Right lobe of liver (tissue), 6 donors: ENCODE results near the gene ARNT2. TPM values are rescaled to one million over a fixed set of nuclear protein-coding genes. Genes with fewer than 3 reads are reported as not detected.

Experiments
- ATAC-seq, 4 donors: fragments of 200-7000 bp; cut with Tn5 transposase; one replicate each; pipeline ENCODE4 v1.9.1; 2020; ENCODE audit warnings: mild to moderate bottlenecking in 4 of 4, moderate library complexity in 4 of 4
- DNase-seq, 3 donors: peaks; one replicate each; pipeline ENCODE4 v3.0.0-alpha.2; 2020
- H3K27ac ChIP-seq, 3 donors: fragments of 200-600 bp; one replicate each; pipeline ENCODE4 v1.8.0; 2022
- H3K27me3 ChIP-seq, 2 donors: fragments of 200-600 bp; one replicate each; pipeline ENCODE4 v1.8.0; 2022
- H3K36me3 ChIP-seq, 4 donors: fragments of 200-600 bp; sonication (generic) in 1 of 4; one replicate each; pipeline versions ENCODE4 v1.5.1 to v1.8.0; 2017 to 2022; ENCODE audit warnings: control low read depth in 1 of 4
- H3K4me1 ChIP-seq, 4 donors: fragments of 200-600 bp; sonication (generic) in 1 of 4; one replicate each; pipeline versions ENCODE4 v1.5.1 to v1.8.0; 2017 to 2022; ENCODE audit warnings: control low read depth in 1 of 4
- H3K4me3 ChIP-seq, 3 donors: fragments of 200-600 bp; one replicate each; pipeline ENCODE4 v1.8.0; 2022
- H3K9me3 ChIP-seq, 4 donors: fragments of 200-600 bp; sonication (generic) in 1 of 4; one replicate each; pipeline versions ENCODE4 v1.5.1 to v1.8.0; 2017 to 2022; ENCODE audit warnings: control low read depth in 1 of 4
- CTCF ChIP-seq, 4 donors: fragments of 200-600 bp in 3 of 4; fragments of 450-650 bp in 1 of 4; IDR thresholded peaks; one replicate each; pipeline versions ENCODE4 v1.5.1 to v1.8.0; 2016 to 2022; ENCODE audit warnings: antibody characterized with exemption in 4 of 4, mild to moderate bottlenecking in 2 of 4
- POLR2A ChIP-seq: fragments of 450-650 bp; IDR thresholded peaks from one replicate; pipeline ENCODE4 v1.6.1; 2017; ENCODE audit warnings: antibody characterized with exemption, mild to moderate bottlenecking
- WGBS: methylation state at CpG from one replicate; pipeline ENCODE4 v1.1.6; 2018; ENCODE audit warnings: low coverage, low lambda C conversion rate; ENCODE audit not compliant: insufficient coverage; ENCODE audit errors: missing lambda C conversion rate; 5-methylcytosine and 5-hydroxymethylcytosine counted together
- intact Hi-C, 2 donors: fragments of 100-400 bp; cut with DNase I; formaldehyde crosslinking; loops; one replicate each; pipeline versions ENCODE4 v1.11.2 to v1.14.1; 2022
- total RNA-seq, 6 experiments: library from RNA; depleted of rRNA in 2 of 6; stranded (reverse); fragments of >200 nt in 2 of 6; fragmentation: NEBNext Ultra II Directional in 3 of 6; extraction: Animal tissue kit (Norgen Biotek cat#: 25700) in 3 of 6; gene quantifications; one replicate each; pipeline versions ENCODE4 v1.1.0 to v1.2.4, GENCODE V29; 2016 to 2023
- donor health status: DM: no; HTN: yes; CAD: no.
- donor health status: DM: no; HTN: no; CAD: no.
- donor health status: DM: no; HTN: no; CAD: no.
- donor health status: DM: no; HTN: yes; CAD: no.
- donor health status: DM: no; HTN: yes; CAD: no.

Gene ARNT2
- total RNA-seq, 6 experiments from 2014 or later = 0.12 to 1.3 (median 0.46) TPM

GRCh38 chr15:80565398-80565797, 161.2 kb downstream of the ARNT2 start:
- Histone ChIP-seq H3K27ac (no peak overlapping the region), H3K9me3 (no peaks in the 10 kb centered on the region), H3K27me3 (no peaks in the 10 kb centered on the region), H3K36me3 (no peaks in the 10 kb centered on the region), H3K4me1 (no peaks in the 10 kb centered on the region), H3K4me3 (no peak overlapping the region)
- intact Hi-C loops = loop anchor here (5.0 to 10.0 kb wide), 2 partner anchors 212 to 409 kb away; partner anchors contain the start of gene CEMIP (in 2 of the 2)
- TF ChIP-seq CTCF (IDR thresholded peaks at IDR 0.05) (no peak), POLR2A (no peak)
- no peak for ATAC-seq
- 50% methylated on average over 1 of the region's 1 CpG for WGBS
- no peak for DNase-seq

DNA sequence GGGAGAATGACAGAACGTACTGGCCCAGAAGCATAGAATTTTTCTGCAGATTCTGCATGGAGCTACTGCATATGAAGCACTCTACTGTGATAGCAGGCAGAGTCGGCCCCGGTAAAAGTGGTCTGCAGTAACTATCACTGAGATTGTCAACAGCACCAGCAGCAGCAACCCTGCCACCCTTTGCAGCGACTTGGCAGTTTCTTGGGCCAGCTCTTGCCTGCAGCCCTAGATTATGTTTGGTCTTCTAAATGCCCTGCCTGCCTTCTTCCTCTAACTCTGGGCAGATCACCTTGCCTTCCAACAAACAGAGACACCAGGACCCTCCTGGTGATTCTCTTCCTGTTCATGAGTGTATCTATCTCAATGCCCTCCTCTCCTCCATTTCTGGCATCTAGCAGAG, 161.8 kb downstream of the ARNT2 start:
- TF ChIP-seq CTCF (IDR thresholded peaks at IDR 0.05) (no peak), POLR2A (no peak)
- H3K4me3 ChIP-seq = no peak overlapping the region
- H3K36me3 ChIP-seq = no peaks in the 10 kb centered on the region
- intact Hi-C loops = loop anchor here (5.0 to 10.0 kb wide), 2 partner anchors 211 to 409 kb away; partner anchors contain the start of gene CEMIP (in 2 of the 2)
- 48% methylated on average over 3 of the region's 4 CpGs for WGBS
- H3K27ac ChIP-seq = no peak overlapping the region
- H3K9me3 ChIP-seq = no peaks in the 10 kb centered on the region
- DNase-seq = no peak
- no peak for ATAC-seq
- H3K27me3 ChIP-seq = no peaks in the 10 kb centered on the region
- no peaks in the 10 kb centered on the region for H3K4me1 ChIP-seq

DNA sequence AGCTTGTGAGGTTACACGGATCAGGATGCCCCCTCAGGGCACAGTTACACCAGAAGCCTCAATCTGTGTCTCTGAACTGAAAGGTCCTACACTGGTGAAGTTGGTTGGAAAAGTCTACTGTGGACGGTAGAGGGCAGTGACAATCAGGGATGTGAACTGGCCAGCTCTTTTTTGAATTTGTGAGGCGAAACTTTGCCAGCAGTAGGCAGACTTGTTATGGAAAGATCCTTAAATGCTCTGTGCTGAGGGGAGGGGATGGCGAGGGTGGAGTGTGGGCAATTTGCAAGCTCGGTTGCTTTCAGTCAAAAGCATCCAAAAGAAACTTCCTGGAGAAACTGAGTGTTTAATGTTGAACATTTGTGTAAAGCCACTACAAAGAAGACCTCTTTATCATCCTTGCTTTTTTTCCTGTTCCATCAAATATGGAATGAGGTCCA, 163.6 kb downstream of the ARNT2 start:
- ATAC-seq (peak; percentile 90 to 97 (median 93)), DNase-seq (peak in 1 of 3 donors; percentile 64)
- no peaks in the 10 kb centered on the region for H3K36me3 ChIP-seq
- H3K27me3 ChIP-seq = no peaks in the 10 kb centered on the region
- 5% methylated on average over 4 of the region's 5 CpGs for WGBS
- H3K27ac ChIP-seq = no peak overlapping the region
- no peaks in the 10 kb centered on the region for H3K4me1 ChIP-seq
- intact Hi-C loops = loop anchor here (5.0 to 10.0 kb wide), 2 partner anchors 210 to 407 kb away; partner anchors contain the start of gene CEMIP (in 2 of the 2)
- TF ChIP-seq CTCF (IDR thresholded peaks at IDR 0.05) = peak; percentile 73 to 83 (median 79)
- no peak for TF ChIP-seq POLR2A
- H3K4me3 ChIP-seq = no peak overlapping the region
- H3K9me3 ChIP-seq = no peaks in the 10 kb centered on the region

GRCh38 chr15:80568298-80568697, 164.1 kb downstream of the ARNT2 start:
- no peak overlapping the region for H3K4me3 ChIP-seq
- no peak for ATAC-seq
- H3K4me1 ChIP-seq = no peaks in the 10 kb centered on the region
- H3K36me3 ChIP-seq = no peaks in the 10 kb centered on the region
- no peaks in the 10 kb centered on the region for H3K27me3 ChIP-seq
- no peak for DNase-seq
- intact Hi-C loops = loop anchor here (5.0 to 10.0 kb wide), 2 partner anchors 209 to 407 kb away; partner anchors contain the start of gene CEMIP (in 2 of the 2)
- no peak overlapping the region for H3K27ac ChIP-seq
- 67% methylated on average over 5 of the region's 8 CpGs for WGBS
- no peaks in the 10 kb centered on the region for H3K9me3 ChIP-seq
- TF ChIP-seq CTCF (IDR thresholded peaks at IDR 0.05) (no peak), POLR2A (no peak)
